Uterus (tissue), 2 donors: ENCODE data around the gene EPHA5.

ENCODE experiments used
- CTCF ChIP-seq, 4 experiments: fragments of 200-600 bp in 2 of 4; fragments of 450-650 bp in 2 of 4; sonication (generic) in 2 of 4; IDR thresholded peaks; one replicate each; pipeline ENCODE4 v1.5.1; 2016 to 2019; ENCODE audit warnings: antibody characterized with exemption in 4 of 4, mild to moderate bottlenecking in 2 of 4, moderate library complexity in 1 of 4
- POLR2A ChIP-seq, 2 donors: fragments of 450-650 bp; IDR thresholded peaks; one replicate each; pipeline ENCODE4 v1.6.1; 2016; ENCODE audit warnings: antibody characterized with exemption in 2 of 2, mild to moderate bottlenecking in 1 of 2, moderate library complexity in 1 of 2

DNA sequence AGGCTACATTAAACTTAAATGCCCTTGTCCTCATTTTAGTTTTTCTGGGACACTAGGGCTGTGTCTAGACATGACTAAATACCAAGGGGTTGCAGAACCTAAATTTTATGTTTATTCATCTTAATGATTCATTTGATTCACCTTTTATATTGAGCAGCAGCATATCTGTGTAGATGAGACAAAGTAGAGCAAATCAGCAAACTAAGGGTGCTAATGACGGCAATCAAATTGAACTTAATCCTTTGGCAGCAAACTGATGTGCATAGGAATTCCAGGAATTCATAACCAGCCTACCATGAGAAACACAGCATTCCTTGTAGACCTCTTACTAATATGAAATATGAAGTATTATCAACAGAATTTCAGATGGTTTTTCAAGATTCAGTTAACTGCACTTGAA, 25.1 kb downstream of the EPHA5 start:
- no peak for TF ChIP-seq CTCF (IDR thresholded peaks at IDR 0.05)
- TF ChIP-seq POLR2A (IDR thresholded peaks at IDR 0.05), result no peak
